ENCODE data around the gene UNC119B.

DNA sequence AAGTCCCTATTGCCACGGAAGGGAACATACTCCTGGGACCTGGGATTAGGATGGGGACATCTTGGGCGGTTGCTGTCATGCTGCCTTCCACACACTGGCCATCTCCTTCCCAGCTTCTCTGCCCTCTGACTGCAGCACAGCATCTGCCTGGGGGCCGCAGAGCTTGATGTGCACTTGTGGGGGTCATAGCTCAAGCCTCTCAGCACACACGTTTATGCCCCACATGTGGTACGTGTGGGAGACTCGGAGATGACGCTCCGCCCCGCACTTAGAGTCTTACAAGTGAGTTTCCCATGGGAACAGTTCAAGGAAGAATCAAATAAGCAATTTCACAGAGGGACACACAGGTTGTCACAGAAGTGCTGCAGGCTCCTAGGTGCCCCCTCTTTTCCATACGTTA, 24.0 kb downstream of the UNC119B start:
- TF ChIP-seq RFX5 (IDR thresholded peaks at IDR 0.05; ENCODE audit: low read length) (no peak), TAF1 (IDR thresholded peaks at IDR 0.05; ENCODE audit: borderline replicate concordance, low read depth, low read length) (no peak), CTCF (IDR thresholded peaks at IDR 0.05) (no peak), SMC3 (IDR thresholded peaks at IDR 0.05; ENCODE audit: low read depth, low read length) (no peak), RAD21 (IDR thresholded peaks at IDR 0.05; ENCODE audit: low read length) (no peak), SIN3A (IDR thresholded peaks at IDR 0.05; ENCODE audit: borderline replicate concordance, low read depth, low read length) (no peak)
- TF ChIP-seq, protein P1, sequence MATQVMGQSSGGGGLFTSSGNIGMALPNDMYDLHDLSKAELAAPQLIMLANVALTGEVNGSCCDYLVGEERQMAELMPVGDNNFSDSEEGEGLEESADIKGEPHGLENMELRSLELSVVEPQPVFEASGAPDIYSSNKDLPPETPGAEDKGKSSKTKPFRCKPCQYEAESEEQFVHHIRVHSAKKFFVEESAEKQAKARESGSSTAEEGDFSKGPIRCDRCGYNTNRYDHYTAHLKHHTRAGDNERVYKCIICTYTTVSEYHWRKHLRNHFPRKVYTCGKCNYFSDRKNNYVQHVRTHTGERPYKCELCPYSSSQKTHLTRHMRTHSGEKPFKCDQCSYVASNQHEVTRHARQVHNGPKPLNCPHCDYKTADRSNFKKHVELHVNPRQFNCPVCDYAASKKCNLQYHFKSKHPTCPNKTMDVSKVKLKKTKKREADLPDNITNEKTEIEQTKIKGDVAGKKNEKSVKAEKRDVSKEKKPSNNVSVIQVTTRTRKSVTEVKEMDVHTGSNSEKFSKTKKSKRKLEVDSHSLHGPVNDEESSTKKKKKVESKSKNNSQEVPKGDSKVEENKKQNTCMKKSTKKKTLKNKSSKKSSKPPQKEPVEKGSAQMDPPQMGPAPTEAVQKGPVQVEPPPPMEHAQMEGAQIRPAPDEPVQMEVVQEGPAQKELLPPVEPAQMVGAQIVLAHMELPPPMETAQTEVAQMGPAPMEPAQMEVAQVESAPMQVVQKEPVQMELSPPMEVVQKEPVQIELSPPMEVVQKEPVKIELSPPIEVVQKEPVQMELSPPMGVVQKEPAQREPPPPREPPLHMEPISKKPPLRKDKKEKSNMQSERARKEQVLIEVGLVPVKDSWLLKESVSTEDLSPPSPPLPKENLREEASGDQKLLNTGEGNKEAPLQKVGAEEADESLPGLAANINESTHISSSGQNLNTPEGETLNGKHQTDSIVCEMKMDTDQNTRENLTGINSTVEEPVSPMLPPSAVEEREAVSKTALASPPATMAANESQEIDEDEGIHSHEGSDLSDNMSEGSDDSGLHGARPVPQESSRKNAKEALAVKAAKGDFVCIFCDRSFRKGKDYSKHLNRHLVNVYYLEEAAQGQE (IDR thresholded peaks at IDR 0.05; ENCODE audit: low read depth, low read length) = no peak
